Stimulated activated CD4-positive, alpha-beta T cell treated with anti-CD3 and anti-CD28 coated beads, Interleukin-12 subunit alpha, Interleukin-12 subunit beta, amount 100 ng/mL, for 4 hours (primary cell): ENCODE data around the gene DCTN2.

Experiments
- DNase-seq: peaks from one replicate; pipeline ENCODE4 v3.0.0-alpha.2; 2020

The DCTN2 gene

GRCh38 chr12:57485695-57486094 lies 61.3 kb downstream of the DCTN2 start:
- DNase-seq: no peak

DNA sequence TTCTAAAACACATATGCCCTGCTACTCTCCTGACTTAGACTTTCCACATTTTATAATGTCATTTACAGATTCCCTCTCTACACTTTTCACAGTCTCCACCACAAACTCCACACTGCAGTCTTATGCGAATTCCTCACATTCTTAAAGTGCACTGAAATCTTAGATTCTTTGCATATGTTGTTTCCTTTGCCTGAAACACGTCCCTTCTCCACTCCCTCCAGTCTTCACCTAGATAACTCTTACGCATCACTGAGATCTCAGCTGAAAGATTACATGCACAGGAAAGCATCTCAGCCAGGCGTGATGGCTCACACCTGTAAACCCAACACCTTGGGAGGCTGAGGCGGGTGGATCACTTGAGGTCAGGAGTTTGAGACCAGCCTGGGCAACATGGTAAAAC lies 63.5 kb downstream of the DCTN2 start:
- DNase-seq: no peak

DNA sequence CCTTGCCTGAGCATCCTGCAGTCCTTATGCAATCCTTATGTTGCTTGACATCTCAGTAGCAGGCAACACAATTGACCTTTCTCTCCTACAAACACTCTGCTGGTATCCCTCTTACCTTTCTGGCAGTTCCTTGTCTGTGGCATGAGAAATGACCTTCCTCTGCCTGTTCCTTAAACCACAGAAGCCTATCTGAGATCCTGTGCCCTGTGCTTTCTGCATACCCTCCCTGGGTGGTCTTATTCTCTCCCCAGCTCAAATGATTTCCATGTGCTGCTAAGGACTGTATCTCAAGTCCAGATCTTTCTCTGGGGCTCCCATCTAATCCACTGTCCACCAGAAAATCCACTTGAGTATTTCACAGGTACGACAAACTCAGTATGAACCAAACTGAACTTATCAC lies 65.3 kb downstream of the DCTN2 start:
- DNase-seq: no peak
